Measurements from ENCODE around the gene NAA25. TPM values are rescaled to one million over a fixed set of nuclear protein-coding genes. Genes with fewer than 3 reads are reported as not detected.

Gene NAA25
- polyA plus RNA-seq, 1 experiment, result 17.9 TPM

DNA sequence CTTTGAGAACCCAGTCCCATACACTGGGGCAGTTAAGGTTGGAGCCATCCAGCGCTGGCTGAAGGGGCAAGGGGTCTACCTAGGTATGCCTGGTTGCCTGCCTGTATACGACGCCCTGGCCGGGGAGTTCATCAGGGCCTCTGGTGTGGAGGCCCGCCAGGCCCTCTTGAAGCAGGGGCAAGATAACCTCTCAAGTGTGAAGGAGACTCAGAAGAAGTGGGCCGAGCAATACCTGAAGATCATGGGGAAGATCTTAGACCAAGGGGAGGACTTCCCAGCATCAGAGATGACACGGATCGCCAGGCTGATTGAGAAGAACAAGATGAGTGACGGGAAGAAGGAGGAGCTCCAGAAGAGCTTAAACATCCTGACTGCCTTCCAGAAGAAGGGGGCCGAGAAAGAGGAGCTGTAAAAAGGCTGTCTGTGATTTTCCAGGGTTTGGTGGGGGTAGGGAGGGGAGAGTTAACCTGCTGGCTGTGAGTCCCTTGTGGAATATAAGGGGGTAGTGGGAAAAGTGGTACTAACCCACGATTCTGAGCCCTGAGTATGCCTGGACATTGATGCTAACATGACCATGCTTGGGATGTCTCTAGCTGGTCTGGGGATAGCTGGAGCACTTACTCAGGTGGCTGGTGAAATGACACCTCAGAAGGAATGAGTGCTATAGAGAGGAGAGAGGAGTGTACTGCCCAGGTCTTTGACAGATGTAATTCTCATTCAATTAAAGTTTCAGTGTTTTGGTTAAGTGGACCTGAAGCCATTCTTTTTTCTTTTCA lies 86.2 kb downstream of the NAA25 start:
- no peak overlapping the region for H3K4me3 ChIP-seq (ENCODE audit: low read depth, low read length)
- H3K9me3 ChIP-seq (ENCODE audit: control insufficient read depth, insufficient read depth, low read length), result no peaks in the 10 kb centered on the region
- CTCF ChIA-PET, result interaction anchor here (1.2 kb wide), 1 partner anchor 8 kb away, joined by 4 read pairs; no protein-coding TSS in a partner anchor
- H3K27me3 ChIP-seq (ENCODE audit: control insufficient read depth, insufficient read depth, low read length), result no peaks in the 10 kb centered on the region
- TF ChIP-seq, protein P1, sequence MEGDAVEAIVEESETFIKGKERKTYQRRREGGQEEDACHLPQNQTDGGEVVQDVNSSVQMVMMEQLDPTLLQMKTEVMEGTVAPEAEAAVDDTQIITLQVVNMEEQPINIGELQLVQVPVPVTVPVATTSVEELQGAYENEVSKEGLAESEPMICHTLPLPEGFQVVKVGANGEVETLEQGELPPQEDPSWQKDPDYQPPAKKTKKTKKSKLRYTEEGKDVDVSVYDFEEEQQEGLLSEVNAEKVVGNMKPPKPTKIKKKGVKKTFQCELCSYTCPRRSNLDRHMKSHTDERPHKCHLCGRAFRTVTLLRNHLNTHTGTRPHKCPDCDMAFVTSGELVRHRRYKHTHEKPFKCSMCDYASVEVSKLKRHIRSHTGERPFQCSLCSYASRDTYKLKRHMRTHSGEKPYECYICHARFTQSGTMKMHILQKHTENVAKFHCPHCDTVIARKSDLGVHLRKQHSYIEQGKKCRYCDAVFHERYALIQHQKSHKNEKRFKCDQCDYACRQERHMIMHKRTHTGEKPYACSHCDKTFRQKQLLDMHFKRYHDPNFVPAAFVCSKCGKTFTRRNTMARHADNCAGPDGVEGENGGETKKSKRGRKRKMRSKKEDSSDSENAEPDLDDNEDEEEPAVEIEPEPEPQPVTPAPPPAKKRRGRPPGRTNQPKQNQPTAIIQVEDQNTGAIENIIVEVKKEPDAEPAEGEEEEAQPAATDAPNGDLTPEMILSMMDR (IDR thresholded peaks at IDR 0.05; ENCODE audit: low read depth, low read length), result no peak
- POLR2A ChIA-PET, result interaction anchor here (0.7 kb wide), 1 partner anchor 9 kb away, joined by 5 read pairs; the partner anchor contains the start of gene ERP29
- H3K27ac ChIP-seq (ENCODE audit: low read depth, low read length), result no peak overlapping the region
- no peak for DNase-seq (ENCODE audit: low read depth, low spot score)

DNA sequence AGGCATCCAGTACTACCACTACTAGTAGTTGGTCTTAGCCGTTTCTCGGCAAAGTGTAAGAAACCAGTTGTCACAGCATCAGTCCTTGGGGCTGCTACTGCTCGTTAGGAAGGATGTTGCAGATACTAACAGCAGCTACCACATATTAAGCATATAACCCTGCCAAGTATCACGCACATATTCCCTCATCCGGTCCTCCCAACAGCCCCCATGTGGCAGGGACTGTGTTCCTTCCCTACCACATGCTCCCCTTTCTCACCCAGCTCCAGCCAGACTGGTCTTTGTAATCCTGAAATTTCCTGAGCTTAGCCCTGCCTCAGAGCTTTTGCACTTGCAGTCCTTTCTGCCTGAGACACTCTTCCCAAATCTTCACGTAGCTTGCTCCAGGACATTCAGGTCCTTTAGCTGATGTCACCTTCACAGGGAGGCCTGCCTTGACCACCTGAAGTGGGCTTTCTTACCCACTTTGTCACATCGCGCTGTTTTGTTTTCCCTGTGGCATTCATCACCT lies 87.6 kb downstream of the NAA25 start:
- CTCF ChIA-PET, result interaction anchor here (0.6 to 1.1 kb wide), 3 partner anchors 12 to 77 kb away, joined by 3 to 4 read pairs (median 3); no protein-coding TSS in a partner anchor
- Histone ChIP-seq H3K27ac (ENCODE audit: low read depth, low read length) (no peak overlapping the region), H3K4me3 (ENCODE audit: low read depth, low read length) (no peak overlapping the region), H3K27me3 (ENCODE audit: control insufficient read depth, insufficient read depth, low read length) (no peaks in the 10 kb centered on the region), H3K9me3 (ENCODE audit: control insufficient read depth, insufficient read depth, low read length) (no peaks in the 10 kb centered on the region)
- TF ChIP-seq, protein P1 (IDR thresholded peaks at IDR 0.05; ENCODE audit: low read depth, low read length), result no peak
- POLR2A ChIA-PET, result interaction anchor here (0.6 kb wide), 1 partner anchor 49 kb away, joined by 3 read pairs; no protein-coding TSS in a partner anchor
- no peak for DNase-seq (ENCODE audit: low read depth, low spot score)

DNA sequence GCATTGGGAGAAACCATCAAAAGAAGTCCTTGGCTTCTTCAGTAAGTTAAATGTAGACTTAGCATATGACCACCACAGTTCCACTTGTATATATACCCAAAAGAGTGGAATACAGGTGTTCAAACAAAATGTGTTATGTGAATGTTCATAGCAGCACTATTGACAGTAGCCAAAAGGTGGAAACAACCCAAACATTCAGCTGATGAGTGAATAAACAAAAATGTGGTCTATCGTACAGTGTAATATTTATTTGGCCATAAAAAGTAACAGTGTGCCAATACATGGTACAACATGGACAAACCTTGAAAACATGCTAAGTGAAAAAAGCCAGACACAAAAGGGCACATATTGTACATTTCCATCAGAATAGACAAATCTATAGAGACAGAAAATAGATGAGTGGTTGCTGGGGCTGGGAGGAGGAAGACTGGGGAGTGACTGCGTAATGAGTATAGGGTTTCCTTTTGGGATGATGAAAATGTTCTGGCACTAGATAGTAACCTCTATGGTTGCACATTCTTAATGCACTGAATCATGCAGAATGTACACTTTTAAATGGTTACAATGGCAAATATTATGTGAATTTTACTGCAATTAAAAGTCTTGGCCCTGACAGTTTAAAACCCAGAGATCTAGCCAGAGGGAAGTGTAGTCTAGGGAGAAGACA lies 89.9 kb downstream of the NAA25 start:
- Histone ChIP-seq H3K9me3 (ENCODE audit: control insufficient read depth, insufficient read depth, low read length) (peaks cover 5% of the 10 kb centered on the region; the same call in 1 of the 2 replicates), H3K4me3 (ENCODE audit: low read depth, low read length) (no peak overlapping the region), H3K27ac (ENCODE audit: low read depth, low read length) (peak overlapping the region; percentile 84), H3K27me3 (ENCODE audit: control insufficient read depth, insufficient read depth, low read length) (no peaks in the 10 kb centered on the region)
- ChIA-PET POLR2A (no interaction called here), CTCF (interaction anchor here (1.1 kb wide), 1 partner anchor 74 kb away, joined by 4 read pairs; no protein-coding TSS in a partner anchor)
- DNase-seq (ENCODE audit: low read depth, low spot score), result peak; percentile 50
- TF ChIP-seq, protein P1 (IDR thresholded peaks at IDR 0.05; ENCODE audit: low read depth, low read length), result no peak

DNA sequence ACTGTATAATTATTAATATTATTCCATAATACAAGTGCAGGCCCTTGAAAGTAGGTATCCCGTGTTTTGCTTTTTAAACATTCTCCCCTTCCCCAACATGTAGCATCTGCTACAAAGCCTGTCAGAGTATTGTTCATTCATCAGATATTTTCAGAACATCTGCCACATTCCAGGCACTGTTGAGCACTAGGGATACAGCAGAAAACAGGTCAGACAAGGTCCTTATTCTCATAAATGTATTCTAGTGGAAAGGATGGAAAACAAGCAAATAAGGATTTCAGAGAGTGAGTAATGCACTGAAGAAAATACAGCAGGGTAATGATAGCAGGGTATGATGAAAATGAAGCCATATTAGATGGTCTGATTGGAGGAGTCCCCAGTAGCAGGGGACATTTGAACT lies 91.5 kb downstream of the NAA25 start:
- Histone ChIP-seq H3K27me3 (ENCODE audit: control insufficient read depth, insufficient read depth, low read length) (no peaks in the 10 kb centered on the region), H3K4me3 (ENCODE audit: low read depth, low read length) (no peak overlapping the region), H3K27ac (ENCODE audit: low read depth, low read length) (no peak overlapping the region), H3K9me3 (ENCODE audit: control insufficient read depth, insufficient read depth, low read length) (peaks cover 8% of the 10 kb centered on the region; the same call in 1 of the 2 replicates)
- TF ChIP-seq, protein P1 (IDR thresholded peaks at IDR 0.05; ENCODE audit: low read depth, low read length), result no peak
- CTCF ChIA-PET, result interaction anchor here (1.1 kb wide), 1 partner anchor 72 kb away, joined by 5 read pairs; no protein-coding TSS in a partner anchor
- POLR2A ChIA-PET, result no interaction called here
- no peak for DNase-seq (ENCODE audit: low read depth, low spot score)
